ENCODE results near the gene MEGF6.

Gene MEGF6

GRCh38 chr1:3504822-3505153 is 106.5 kb downstream of the MEGF6 start:
- no peak for DNase-seq (ENCODE audit: low read depth in 3 of 3)

GRCh38 chr1:3504151-3504821 is 107.0 kb downstream of the MEGF6 start:
- no peak for DNase-seq (ENCODE audit: low read depth in 3 of 3)

- no peak for DNase-seq (ENCODE audit: low read depth in 3 of 3)
These were observed 107.8 kb downstream of the MEGF6 start for GRCh38 chr1:3503525-3503886.

- no peak for DNase-seq (ENCODE audit: low read depth in 3 of 3)
These were observed 108.4 kb downstream of the MEGF6 start for GRCh38 chr1:3502641-3503524.

- no peak for DNase-seq (ENCODE audit: low read depth in 3 of 3)
These were observed 109.3 kb downstream of the MEGF6 start for GRCh38 chr1:3501856-3502640.

GRCh38 chr1:3501437-3501836 is 109.9 kb downstream of the MEGF6 start:
- no peak for DNase-seq (ENCODE audit: low read depth in 3 of 3)

GRCh38 chr1:3500265-3500835 is 111.0 kb downstream of the MEGF6 start:
- no peak for DNase-seq (ENCODE audit: low read depth in 3 of 3)

GRCh38 chr1:3499611-3500010 is 111.7 kb downstream of the MEGF6 start:
- DNase-seq (ENCODE audit: low read depth in 3 of 3) = no peak

GRCh38 chr1:3498986-3499385 is 112.3 kb downstream of the MEGF6 start:
- no peak for DNase-seq (ENCODE audit: low read depth in 3 of 3)

GRCh38 chr1:3498246-3498930 is 112.9 kb downstream of the MEGF6 start:
- no peak for DNase-seq (ENCODE audit: low read depth in 3 of 3)

- no peak for DNase-seq (ENCODE audit: low read depth in 3 of 3)
These were observed 113.8 kb downstream of the MEGF6 start for GRCh38 chr1:3497521-3497920.

- no peak for DNase-seq (ENCODE audit: low read depth in 3 of 3)
These were observed 114.4 kb downstream of the MEGF6 start for GRCh38 chr1:3496916-3497315.

GRCh38 chr1:3495776-3496745 is 115.2 kb downstream of the MEGF6 start:
- no peak for DNase-seq (ENCODE audit: low read depth in 3 of 3)

- no peak for DNase-seq (ENCODE audit: low read depth in 3 of 3)
These were observed 116.7 kb downstream of the MEGF6 start for GRCh38 chr1:3494321-3495308.

- no peak for DNase-seq (ENCODE audit: low read depth in 3 of 3)
These were observed 118.6 kb downstream of the MEGF6 start for GRCh38 chr1:3492545-3493246.

GRCh38 chr1:3491291-3492246 is 119.7 kb downstream of the MEGF6 start:
- peak; percentile 63 to 82 (median 68) for DNase-seq (ENCODE audit: low read depth in 3 of 3)

GRCh38 chr1:3490046-3490745 is 121.1 kb downstream of the MEGF6 start:
- no peak for DNase-seq (ENCODE audit: low read depth in 3 of 3)

All from stimulated activated CD4-positive, alpha-beta T cell treated with anti-CD3 and anti-CD28 coated beads, TNF-alpha, amount 100 ng/mL, for 48 hours (primary cell).